HepG2 (cell line): ENCODE measurements around the gene SPG7. TPM values are rescaled to one million over a fixed set of nuclear protein-coding genes. Genes with fewer than 3 reads are reported as not detected.

Experiments
- BHLHE40 ChIP-seq: IDR thresholded peaks from 2 replicates; pipeline ENCODE4 v1.6.1; 2011; ENCODE audit warnings: low read length, improper control_type of control experiment
- DMAP1 ChIP-seq: IDR thresholded peaks from 2 replicates; pipeline ENCODE4 v1.6.1; 2016
- KLF6 ChIP-seq: IDR thresholded peaks from 2 replicates; pipeline ENCODE4 v1.8.0; 2016; ENCODE audit warnings: missing biosample characterization, missing genetic modification reagents
- MXI1 ChIP-seq: IDR thresholded peaks from 3 replicates; pipeline ENCODE4 v1.6.1; 2012; ENCODE audit warnings: low read depth, low read length, inconsistent platforms, borderline replicate concordance
- PCBP2 ChIP-seq: fragments of 200-400 bp; formaldehyde crosslinking; optimal IDR thresholded peaks from 2 replicates; pipeline ENCODE3; 2018; ENCODE audit warnings: low read length, low read depth; ENCODE audit not compliant: poor library complexity, severe bottlenecking
- PRPF4 ChIP-seq: fragments of 200-400 bp; formaldehyde crosslinking; IDR thresholded peaks from 2 replicates; pipeline ENCODE4 v1.6.1; 2016; ENCODE audit warnings: low read length, low read depth; ENCODE audit not compliant: poor library complexity, severe bottlenecking
- RAD51 ChIP-seq: fragments of 450-650 bp; IDR thresholded peaks from 2 replicates; pipeline ENCODE4 v1.6.1; 2016; ENCODE audit warnings: borderline replicate concordance
- RBM22 ChIP-seq: fragments of 200-400 bp; formaldehyde crosslinking; optimal IDR thresholded peaks from 2 replicates; pipeline ENCODE3; 2017; ENCODE audit warnings: mild to moderate bottlenecking, low read length, moderate library complexity
- ZNF430 ChIP-seq: sonication (generic); formaldehyde crosslinking; IDR thresholded peaks from 2 replicates; pipeline ENCODE4 v1.9.0; 2021; ENCODE audit warnings: mild to moderate bottlenecking, missing genetic modification reagents
- polyA plus RNA-seq, 8 experiments: library from polyadenylated mRNA; depleted of rRNA in 3 of 8; stranded (reverse) in 7 of 8; unstranded in 1 of 8; fragments of >200 nt; fragmentation: Illumina TruSeq in 4 of 8; extraction: Trizol in 4 of 8; gene quantifications; 2 replicates each; pipeline versions ENCODE4 v1.2.1 to v1.2.3, GENCODE V29; 2011 to 2016; ENCODE audit warnings: low read depth in 4 of 8, missing spikeins in 1 of 8, mixed read lengths in 1 of 8; ENCODE audit not compliant: insufficient read depth in 1 of 8
- total RNA-seq, 5 experiments: library from RNA; depleted of rRNA; stranded (reverse); fragments of >200 nt; fragmentation: Illumina TruSeq; extraction: Trizol; gene quantifications; 2 replicates each; pipeline ENCODE4 v1.2.3, GENCODE V29; 2016; ENCODE audit warnings: low read depth in 1 of 5
- TF ChIP-seq, protein P1 (sequence below): sonication (generic); formaldehyde crosslinking; IDR thresholded peaks from 2 replicates; pipeline ENCODE4 v1.5.1; 2020; ENCODE audit warnings: mild to moderate bottlenecking, missing genetic modification reagents, borderline replicate concordance
- TF ChIP-seq, protein P2 (sequence below): sonication (generic); formaldehyde crosslinking; IDR thresholded peaks from 2 replicates; pipeline ENCODE4 v1.4.0; 2020; ENCODE audit warnings: mild to moderate bottlenecking, missing genetic modification reagents
- TF ChIP-seq, protein P3 (sequence below): sonication (generic); formaldehyde crosslinking; IDR thresholded peaks from 2 replicates; pipeline ENCODE4 v1.5.1; 2020; ENCODE audit warnings: missing genetic modification reagents, mild to moderate bottlenecking, borderline replicate concordance
- TF ChIP-seq, protein P4 (sequence below): sonication (generic); formaldehyde crosslinking; IDR thresholded peaks from 2 replicates; pipeline ENCODE4 v1.5.1; 2020; ENCODE audit warnings: mild to moderate bottlenecking, missing genetic modification reagents
- TF ChIP-seq, protein P5 (sequence below): fragments of 450-650 bp; IDR thresholded peaks from 2 replicates; pipeline ENCODE4 v1.6.1; 2016

SPG7 gene
- total and polyA plus RNA-seq, 2 of the 13 experiments (the other 11 are each of a cell fraction or from before 2014, with no cell fraction given): 66.0 to 136 TPM

DNA sequence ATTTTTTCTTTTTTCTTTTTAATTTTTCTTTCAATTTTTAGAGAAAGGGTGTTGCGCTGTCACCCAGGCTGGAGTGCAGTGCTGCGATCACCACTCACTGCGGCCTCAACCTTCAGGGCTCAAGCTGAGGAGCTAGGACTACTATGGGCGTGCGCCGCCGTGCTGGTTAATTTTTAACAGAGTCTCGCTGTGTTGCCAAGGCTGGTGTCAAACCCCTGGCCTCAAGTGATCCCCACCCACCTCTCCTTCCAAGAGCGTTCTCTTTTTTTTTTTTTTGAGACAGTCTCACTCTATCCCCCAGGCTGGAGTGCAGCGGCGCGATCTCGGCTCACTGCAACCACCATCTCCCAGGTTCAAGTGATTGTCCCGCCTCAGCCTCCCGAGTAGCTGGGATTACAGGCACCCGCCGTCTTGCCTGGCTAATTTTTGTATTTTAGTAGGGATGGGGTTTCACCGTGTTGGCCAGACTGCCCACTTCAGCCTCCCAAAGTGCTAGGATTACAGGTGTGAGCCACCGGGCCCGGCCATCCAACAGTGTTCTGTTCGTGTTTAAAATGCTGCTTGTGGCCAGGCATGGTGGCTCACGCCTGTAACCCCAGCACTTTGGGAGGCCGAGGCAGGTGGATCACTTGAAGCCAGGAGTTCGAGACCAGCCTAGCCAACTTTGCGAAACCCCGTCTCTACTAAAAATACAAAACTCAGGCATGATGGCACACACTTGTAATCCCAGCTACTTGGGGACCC lies 37.8 kb downstream of the SPG7 start (continued):
- TF ChIP-seq, protein P1, sequence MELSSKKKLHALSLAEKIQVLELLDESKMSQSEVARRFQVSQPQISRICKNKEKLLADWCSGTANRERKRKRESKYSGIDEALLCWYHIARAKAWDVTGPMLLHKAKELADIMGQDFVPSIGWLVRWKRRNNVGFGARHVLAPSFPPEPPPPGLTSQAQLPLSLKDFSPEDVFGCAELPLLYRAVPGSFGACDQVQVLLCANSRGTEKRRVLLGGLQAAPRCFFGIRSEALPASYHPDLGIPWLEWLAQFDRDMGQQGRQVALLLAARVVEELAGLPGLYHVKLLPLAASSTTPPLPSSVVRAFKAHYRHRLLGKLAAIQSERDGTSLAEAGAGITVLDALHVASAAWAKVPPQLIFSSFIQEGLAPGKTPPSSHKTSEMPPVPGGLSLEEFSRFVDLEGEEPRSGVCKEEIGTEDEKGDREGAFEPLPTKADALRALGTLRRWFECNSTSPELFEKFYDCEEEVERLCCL (CRISPR knock-in tag): no peak
- TF ChIP-seq, protein P2, sequence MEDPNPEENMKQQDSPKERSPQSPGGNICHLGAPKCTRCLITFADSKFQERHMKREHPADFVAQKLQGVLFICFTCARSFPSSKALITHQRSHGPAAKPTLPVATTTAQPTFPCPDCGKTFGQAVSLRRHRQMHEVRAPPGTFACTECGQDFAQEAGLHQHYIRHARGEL: no peak
- TF ChIP-seq PRPF4 (no peak), ZNF430 (CRISPR knock-in tag) (no peak), RBM22 (no peak), RAD51 (no peak), BHLHE40 (no peak), PCBP2 (no peak), KLF6 (no peak; the same call in 1 of the 2 replicates), DMAP1 (0 out of 2 replicates have a peak, but pooled peaks have one; percentile 24), MXI1 (peak; percentile 79; the same call in 2 of the 3 replicates)
- TF ChIP-seq, protein P3, sequence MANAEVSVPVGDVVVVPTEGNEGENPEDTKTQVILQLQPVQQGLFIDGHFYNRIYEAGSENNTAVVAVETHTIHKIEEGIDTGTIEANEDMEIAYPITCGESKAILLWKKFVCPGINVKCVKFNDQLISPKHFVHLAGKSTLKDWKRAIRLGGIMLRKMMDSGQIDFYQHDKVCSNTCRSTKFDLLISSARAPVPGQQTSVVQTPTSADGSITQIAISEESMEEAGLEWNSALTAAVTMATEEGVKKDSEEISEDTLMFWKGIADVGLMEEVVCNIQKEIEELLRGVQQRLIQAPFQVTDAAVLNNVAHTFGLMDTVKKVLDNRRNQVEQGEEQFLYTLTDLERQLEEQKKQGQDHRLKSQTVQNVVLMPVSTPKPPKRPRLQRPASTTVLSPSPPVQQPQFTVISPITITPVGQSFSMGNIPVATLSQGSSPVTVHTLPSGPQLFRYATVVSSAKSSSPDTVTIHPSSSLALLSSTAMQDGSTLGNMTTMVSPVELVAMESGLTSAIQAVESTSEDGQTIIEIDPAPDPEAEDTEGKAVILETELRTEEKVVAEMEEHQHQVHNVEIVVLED (CRISPR knock-in tag): no peak
- TF ChIP-seq, protein P4, sequence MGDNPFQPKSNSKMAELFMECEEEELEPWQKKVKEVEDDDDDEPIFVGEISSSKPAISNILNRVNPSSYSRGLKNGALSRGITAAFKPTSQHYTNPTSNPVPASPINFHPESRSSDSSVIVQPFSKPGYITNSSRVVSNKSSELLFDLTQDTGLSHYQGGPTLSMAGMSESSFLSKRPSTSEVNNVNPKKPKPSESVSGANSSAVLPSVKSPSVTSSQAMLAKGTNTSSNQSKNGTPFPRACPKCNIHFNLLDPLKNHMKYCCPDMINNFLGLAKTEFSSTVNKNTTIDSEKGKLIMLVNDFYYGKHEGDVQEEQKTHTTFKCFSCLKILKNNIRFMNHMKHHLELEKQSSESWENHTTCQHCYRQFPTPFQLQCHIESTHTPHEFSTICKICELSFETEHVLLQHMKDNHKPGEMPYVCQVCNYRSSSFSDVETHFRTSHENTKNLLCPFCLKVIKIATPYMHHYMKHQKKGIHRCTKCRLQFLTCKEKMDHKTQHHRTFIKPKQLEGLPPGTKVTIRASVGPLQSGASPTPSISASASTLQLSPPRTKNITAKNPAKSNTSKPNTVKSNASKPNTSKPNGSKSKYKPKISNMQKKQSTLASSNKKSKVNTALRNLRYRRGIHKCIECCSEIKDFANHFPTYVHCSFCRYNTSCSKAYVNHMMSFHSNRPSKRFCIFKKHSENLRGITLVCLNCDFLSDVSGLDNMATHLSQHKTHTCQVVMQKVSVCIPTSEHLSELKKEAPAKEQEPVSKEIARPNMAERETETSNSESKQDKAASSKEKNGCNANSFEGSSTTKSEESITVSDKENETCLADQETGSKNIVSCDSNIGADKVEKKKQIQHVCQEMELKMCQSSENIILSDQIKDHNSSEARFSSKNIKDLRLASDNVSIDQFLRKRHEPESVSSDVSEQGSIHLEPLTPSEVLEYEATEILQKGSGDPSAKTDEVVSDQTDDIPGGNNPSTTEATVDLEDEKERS (CRISPR knock-in tag): no peak
- TF ChIP-seq, protein P5, sequence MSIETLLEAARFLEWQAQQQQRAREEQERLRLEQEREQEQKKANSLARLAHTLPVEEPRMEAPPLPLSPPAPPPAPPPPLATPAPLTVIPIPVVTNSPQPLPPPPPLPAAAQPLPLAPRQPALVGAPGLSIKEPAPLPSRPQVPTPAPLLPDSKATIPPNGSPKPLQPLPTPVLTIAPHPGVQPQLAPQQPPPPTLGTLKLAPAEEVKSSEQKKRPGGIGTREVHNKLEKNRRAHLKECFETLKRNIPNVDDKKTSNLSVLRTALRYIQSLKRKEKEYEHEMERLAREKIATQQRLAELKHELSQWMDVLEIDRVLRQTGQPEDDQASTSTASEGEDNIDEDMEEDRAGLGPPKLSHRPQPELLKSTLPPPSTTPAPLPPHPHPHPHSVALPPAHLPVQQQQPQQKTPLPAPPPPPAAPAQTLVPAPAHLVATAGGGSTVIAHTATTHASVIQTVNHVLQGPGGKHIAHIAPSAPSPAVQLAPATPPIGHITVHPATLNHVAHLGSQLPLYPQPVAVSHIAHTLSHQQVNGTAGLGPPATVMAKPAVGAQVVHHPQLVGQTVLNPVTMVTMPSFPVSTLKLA: no peak; the same call in 1 of the 2 replicates
